ENCODE results near the gene ADAM19. TPM values are rescaled to one million over a fixed set of nuclear protein-coding genes. Genes with fewer than 3 reads are reported as not detected.
A peak's percentile ranks its signal among the peaks of the same experiment; 100 is the strongest.

Gene ADAM19
- total RNA-seq, 2 experiments from 2014 or later: 24.2 to 103 TPM

DNA sequence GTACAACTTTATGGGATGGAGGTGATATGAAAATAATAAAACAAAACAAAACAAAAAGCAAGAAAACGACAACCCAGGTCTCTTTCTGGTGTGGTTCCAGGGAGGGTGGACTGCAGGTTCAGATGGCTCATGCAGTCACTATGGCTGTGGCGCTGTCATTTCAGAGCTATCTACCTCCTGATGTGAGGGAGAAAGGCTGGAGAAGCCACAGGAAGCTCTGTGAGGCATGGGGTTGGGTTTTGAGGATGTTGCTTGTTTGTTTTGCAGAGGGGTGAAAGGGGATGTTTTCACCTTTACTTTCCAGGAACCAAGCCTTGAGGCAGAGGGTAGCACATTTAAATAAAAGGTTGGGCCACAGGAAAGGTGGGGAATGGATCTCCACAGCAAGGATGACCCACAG lies 96.8 kb downstream of the ADAM19 start:
- no peaks in the 10 kb centered on the region for H3K79me2 ChIP-seq (ENCODE audit: insufficient read depth, low read depth, low read length)
- no peaks in the 10 kb centered on the region for H3K9me2 ChIP-seq (ENCODE audit: insufficient read depth, low read length)
- DNase-seq (ENCODE audit: low spot score): no peak
- H2AFZ ChIP-seq (ENCODE audit: low read length): no peak overlapping the region
- no peak overlapping the region for H3K4me2 ChIP-seq (ENCODE audit: low read length)
- TF ChIP-seq, protein P1, sequence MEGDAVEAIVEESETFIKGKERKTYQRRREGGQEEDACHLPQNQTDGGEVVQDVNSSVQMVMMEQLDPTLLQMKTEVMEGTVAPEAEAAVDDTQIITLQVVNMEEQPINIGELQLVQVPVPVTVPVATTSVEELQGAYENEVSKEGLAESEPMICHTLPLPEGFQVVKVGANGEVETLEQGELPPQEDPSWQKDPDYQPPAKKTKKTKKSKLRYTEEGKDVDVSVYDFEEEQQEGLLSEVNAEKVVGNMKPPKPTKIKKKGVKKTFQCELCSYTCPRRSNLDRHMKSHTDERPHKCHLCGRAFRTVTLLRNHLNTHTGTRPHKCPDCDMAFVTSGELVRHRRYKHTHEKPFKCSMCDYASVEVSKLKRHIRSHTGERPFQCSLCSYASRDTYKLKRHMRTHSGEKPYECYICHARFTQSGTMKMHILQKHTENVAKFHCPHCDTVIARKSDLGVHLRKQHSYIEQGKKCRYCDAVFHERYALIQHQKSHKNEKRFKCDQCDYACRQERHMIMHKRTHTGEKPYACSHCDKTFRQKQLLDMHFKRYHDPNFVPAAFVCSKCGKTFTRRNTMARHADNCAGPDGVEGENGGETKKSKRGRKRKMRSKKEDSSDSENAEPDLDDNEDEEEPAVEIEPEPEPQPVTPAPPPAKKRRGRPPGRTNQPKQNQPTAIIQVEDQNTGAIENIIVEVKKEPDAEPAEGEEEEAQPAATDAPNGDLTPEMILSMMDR (conservative IDR thresholded peaks at IDR 0.05; ENCODE audit: low read length): no peak
- TF ChIP-seq EZH2phosphoT487 (IDR thresholded peaks at IDR 0.05; ENCODE audit: borderline replicate concordance, low read depth, low read length): no peak
- H3K4me3 ChIP-seq (ENCODE audit: low read depth, low read length, poor library complexity, severe bottlenecking): no peak overlapping the region
- POLR2A ChIA-PET: no interaction called here
- intact Hi-C loops (cut with micrococcal nuclease; ENCODE audit: unreplicated experiment): no loop called here
- H3K4me1 ChIP-seq (ENCODE audit: insufficient read depth, low read length, poor library complexity, severe bottlenecking): peaks cover 25% of the 10 kb centered on the region
- peaks cover 22% of the 10 kb centered on the region for H3K36me3 ChIP-seq (ENCODE audit: insufficient read depth, low read length)
- no peak overlapping the region for H3K27ac ChIP-seq (ENCODE audit: low read depth, low read length, poor library complexity, severe bottlenecking)
- BruUV-seq (replicated peaks): no TSS peak
- CTCF ChIA-PET (ENCODE audit: unreplicated experiment): interaction anchor here (0.9 to 1.6 kb wide), 2 partner anchors 9 to 240 kb away, joined by 3 read pairs; no protein-coding TSS in a partner anchor
- H4K20me1 ChIP-seq (ENCODE audit: insufficient read depth, low read length): no peaks in the 10 kb centered on the region
- no peaks in the 10 kb centered on the region for H3K9me3 ChIP-seq (ENCODE audit: low read length)

- TF ChIP-seq, protein P1 (conservative IDR thresholded peaks at IDR 0.05; ENCODE audit: low read length): no peak
- no peak for TF ChIP-seq EZH2phosphoT487 (IDR thresholded peaks at IDR 0.05; ENCODE audit: borderline replicate concordance, low read depth, low read length)
- no peak overlapping the region for H3K27ac ChIP-seq (ENCODE audit: low read depth, low read length, poor library complexity, severe bottlenecking)
- intact Hi-C loops (cut with micrococcal nuclease; ENCODE audit: unreplicated experiment): loop anchor here (2.0 kb wide), 1 partner anchor 241 kb away; no protein-coding TSS in a partner anchor
- DNase-seq (ENCODE audit: low spot score): no peak
- no peak overlapping the region for H3K4me3 ChIP-seq (ENCODE audit: low read depth, low read length, poor library complexity, severe bottlenecking)
- H3K79me2 ChIP-seq (ENCODE audit: insufficient read depth, low read depth, low read length): no peaks in the 10 kb centered on the region
- no peaks in the 10 kb centered on the region for H3K9me3 ChIP-seq (ENCODE audit: low read length)
- H3K36me3 ChIP-seq (ENCODE audit: insufficient read depth, low read length): peaks cover 14% of the 10 kb centered on the region
- no peak overlapping the region for H3K4me2 ChIP-seq (ENCODE audit: low read length)
- H3K9me2 ChIP-seq (ENCODE audit: insufficient read depth, low read length): no peaks in the 10 kb centered on the region
- BruUV-seq (replicated peaks): TSS peak; percentile 64
- H4K20me1 ChIP-seq (ENCODE audit: insufficient read depth, low read length): no peaks in the 10 kb centered on the region
- peaks cover 24% of the 10 kb centered on the region for H3K4me1 ChIP-seq (ENCODE audit: insufficient read depth, low read length, poor library complexity, severe bottlenecking)
- CTCF ChIA-PET (ENCODE audit: unreplicated experiment): interaction anchor here (1.0 kb wide), 1 partner anchor 9 kb away, joined by 3 read pairs; no protein-coding TSS in a partner anchor
- no peak overlapping the region for H2AFZ ChIP-seq (ENCODE audit: low read length)
- POLR2A ChIA-PET: interaction anchor here (1.0 to 2.4 kb wide), 2 partner anchors 45 to 119 kb away, joined by 3 to 7 read pairs; no protein-coding TSS in a partner anchor
Measured at GRCh38 chr5:157477814-157478494, 97.6 kb downstream of the ADAM19 start.
